Naive thymus-derived CD4-positive, alpha-beta T cell (primary cell): ENCODE data around the gene SNRNP200. TPM values are rescaled to one million over a fixed set of nuclear protein-coding genes. Genes with fewer than 3 reads are reported as not detected.

Experiments used
- ATAC-seq: fragments of 150-1000 bp; cut with Tn5 transposase; 2 replicates; pipeline ENCODE4 v1.10.0; 2021; ENCODE audit warnings: mild to moderate bottlenecking, moderate library complexity
- CTCF ChIA-PET: fragments of 350-600 bp; sonication (Branson Sonifier 250); formaldehyde crosslinking; loops from one replicate; lab custom pipeline; 2021; ENCODE audit warnings: antibody characterized with exemption; lab: Charles Lee
- POLR2A ChIA-PET: fragments of 350-600 bp; sonication (Branson Sonifier 250); formaldehyde crosslinking; loops from one replicate; lab custom pipeline; 2021; ENCODE audit warnings: antibody characterized with exemption, inconsistent platforms; lab: Charles Lee
- DNase-seq, 9 donors: peaks; one replicate each; pipeline versions ENCODE4 v3.0.0 to v3.0.0-alpha.2; 2020 to 2022; ENCODE audit warnings: mixed read lengths in 1 of 9
- H3K27ac ChIP-seq: one replicate; pipeline ENCODE4 v1.7.0; 2013; ENCODE audit warnings: mild to moderate bottlenecking, low read depth, low read length, moderate library complexity
- H3K27me3 ChIP-seq, 2 donors: one replicate each; pipeline ENCODE4 v1.7.0; 2013; ENCODE audit warnings: low read length in 2 of 2, mild to moderate bottlenecking in 2 of 2, moderate library complexity in 2 of 2; ENCODE audit not compliant: control insufficient read depth in 2 of 2, insufficient read depth in 2 of 2
- H3K36me3 ChIP-seq, 3 experiments: 1 replicate in 2 of 3; 2 replicates in 1 of 3; pipeline ENCODE4 v1.7.0; 2013; ENCODE audit warnings: low read length in 3 of 3, mild to moderate bottlenecking in 3 of 3, moderate library complexity in 1 of 3; ENCODE audit not compliant: insufficient read depth in 3 of 3, control insufficient read depth in 2 of 3
- H3K4me1 ChIP-seq, 2 donors: one replicate each; pipeline ENCODE4 v1.7.0; 2013; ENCODE audit warnings: low read length in 2 of 2, mild to moderate bottlenecking in 2 of 2, moderate library complexity in 1 of 2; ENCODE audit not compliant: control insufficient read depth in 2 of 2, insufficient read depth in 2 of 2
- H3K4me3 ChIP-seq: 2 replicates; pipeline ENCODE4 v1.7.0; 2013; ENCODE audit warnings: mild to moderate bottlenecking, low read length
- H3K9me3 ChIP-seq, 3 experiments: 1 replicate in 2 of 3; 2 replicates in 1 of 3; pipeline ENCODE4 v1.7.0; 2013; ENCODE audit warnings: low read length in 3 of 3; ENCODE audit not compliant: control insufficient read depth in 2 of 3
- H3K27ac Mint-ChIP-seq, 9 donors: one replicate each; pipeline ENCODE4 v1.8.0; 2020 to 2022; ENCODE audit warnings: mixed read lengths in 9 of 9, mild to moderate bottlenecking in 8 of 9, moderate library complexity in 5 of 9, inconsistent platforms in 2 of 9
- H3K27me3 Mint-ChIP-seq, 5 donors: one replicate each; pipeline ENCODE4 v1.8.0; 2021 to 2022; ENCODE audit warnings: mixed read lengths in 5 of 5, mild to moderate bottlenecking in 1 of 5
- H3K36me3 Mint-ChIP-seq, 5 donors: one replicate each; pipeline ENCODE4 v1.8.0; 2020 to 2022; ENCODE audit warnings: mixed read lengths in 5 of 5, mild to moderate bottlenecking in 3 of 5, inconsistent platforms in 1 of 5
- H3K4me1 Mint-ChIP-seq, 7 donors: one replicate each; pipeline ENCODE4 v1.8.0; 2020 to 2022; ENCODE audit warnings: mixed read lengths in 7 of 7, mild to moderate bottlenecking in 3 of 7, inconsistent platforms in 1 of 7
- H3K4me3 Mint-ChIP-seq, 10 donors: one replicate each; pipeline ENCODE4 v1.8.0; 2020 to 2022; ENCODE audit warnings: mild to moderate bottlenecking in 10 of 10, mixed read lengths in 10 of 10, moderate library complexity in 6 of 10, inconsistent platforms in 2 of 10
- H3K9me3 Mint-ChIP-seq, 11 donors: one replicate each; pipeline ENCODE4 v1.8.0; 2020 to 2022; ENCODE audit warnings: mixed read lengths in 11 of 11, mild to moderate bottlenecking in 4 of 11, inconsistent platforms in 1 of 11, moderate library complexity in 1 of 11
- intact Hi-C, 2 donors: fragments of 100-400 bp; cut with micrococcal nuclease; formaldehyde crosslinking; loops; one replicate each; pipeline ENCODE4 v1.15.1; 2023
- polyA plus RNA-seq, 2 donors: library from polyadenylated mRNA; unstranded; fragments of 300-500 nt; fragmentation: Illumina TruSeq; gene quantifications; one replicate each; pipeline ENCODE4 v1.2.3, GENCODE V29; 2021
- total RNA-seq, 6 experiments: library from RNA in 5 of 6; stranded (reverse) in 5 of 6; gene quantifications; 1 replicate in 5 of 6; 2 replicates in 1 of 6; pipeline ENCODE4 v1.2.3 and lab custom pipeline; 2021 to 2026

SNRNP200 gene
- total and polyA plus RNA-seq, 7 experiments from 2014 or later, result 86.6 to 255 (median 171) TPM

DNA sequence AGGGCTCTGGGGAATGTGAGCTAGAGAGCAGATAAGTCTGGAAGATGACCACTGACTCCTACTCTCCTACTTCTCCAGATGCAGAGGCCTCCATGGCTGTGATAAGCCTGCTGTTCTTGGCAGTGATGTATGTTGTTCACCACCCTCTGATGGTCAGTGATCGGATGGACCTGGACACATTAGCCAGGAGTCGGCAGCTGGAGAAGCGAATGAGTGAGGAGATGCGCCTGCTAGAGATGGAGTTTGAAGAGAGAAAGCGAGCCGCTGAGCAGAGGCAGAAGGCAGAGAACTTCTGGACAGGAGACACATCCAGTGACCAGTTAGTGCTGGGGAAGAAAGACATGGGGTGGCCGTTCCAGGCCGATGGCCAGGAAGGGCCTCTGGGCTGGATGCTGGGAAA is 21.2 kb upstream of the SNRNP200 start:
- POLR2A ChIA-PET, result interaction anchor here (1.1 to 2.1 kb wide), 4 partner anchors 8 to 37 kb away, joined by 3 to 16 read pairs (median 4); partner anchors contain the start of genes NCAPH and SNRNP200
- H3K4me1 Mint-ChIP-seq, result peaks cover 12 to 65% (median 28%) of the 10 kb centered on the region in 7 donors
- H3K4me1 ChIP-seq, result peaks cover 21 to 26% of the 10 kb centered on the region in 2 donors
- H3K27ac ChIP-seq, result no peak overlapping the region
- H3K4me3 ChIP-seq, result peak overlapping the region; percentile 76
- H3K27me3 ChIP-seq, result no peaks in the 10 kb centered on the region
- no peaks in the 10 kb centered on the region for H3K9me3 Mint-ChIP-seq
- H3K9me3 ChIP-seq, result no peaks in the 10 kb centered on the region
- intact Hi-C loops, result loop anchor here (1.0 to 10.0 kb wide), 3 partner anchors 9 to 638 kb away; partner anchors contain the start of genes NCAPH (in 1 of the 2) and SNRNP200 (in 1 of the 2)
- H3K27ac Mint-ChIP-seq, result peak overlapping the region in 2 of 9 donors; percentile 10 to 91
- CTCF ChIA-PET, result interaction anchor here (0.5 kb wide), 1 partner anchor 18 kb away, joined by 3 read pairs; no protein-coding TSS in a partner anchor
- H3K36me3 Mint-ChIP-seq, result peaks cover 0 to 28% (median 0%) of the 10 kb centered on the region in 5 donors
- no peaks in the 10 kb centered on the region for H3K36me3 ChIP-seq
- no peak for DNase-seq
- H3K4me3 Mint-ChIP-seq, result peak overlapping the region in 3 of 10 donors; percentile 17 to 95 (median 23)
- H3K27me3 Mint-ChIP-seq, result peaks cover 0 to 7% (median 0%) of the 10 kb centered on the region in 5 donors
- no peak for ATAC-seq

DNA sequence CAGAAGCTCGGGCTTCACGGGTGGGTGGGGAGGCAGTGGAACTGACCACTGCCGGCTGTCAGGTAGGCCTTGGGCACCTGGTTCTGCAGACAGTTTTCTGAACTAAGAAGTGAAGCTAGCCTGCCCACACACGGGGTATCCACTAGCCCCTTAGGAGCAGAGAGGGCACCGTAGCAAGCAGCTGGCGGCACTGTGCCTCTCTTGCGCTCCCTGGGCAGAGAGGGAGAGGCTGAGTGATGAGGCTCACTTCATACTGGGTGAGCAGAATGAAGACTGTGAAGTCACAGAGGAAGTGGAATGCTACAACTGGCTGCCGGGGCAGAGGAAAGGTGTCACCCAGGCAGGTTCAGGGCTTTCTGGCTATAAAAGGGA is 20.5 kb upstream of the SNRNP200 start:
- Histone ChIP-seq H3K27me3 (no peaks in the 10 kb centered on the region), H3K36me3 (no peaks in the 10 kb centered on the region), H3K4me3 (peak overlapping the region; percentile 76), H3K9me3 (no peaks in the 10 kb centered on the region), H3K27ac (peak overlapping the region; percentile 61), H3K4me1 (peaks cover 23 to 26% of the 10 kb centered on the region in 2 donors)
- ChIA-PET POLR2A (interaction anchor here (1.1 to 7.3 kb wide), 5 partner anchors 9 to 117 kb away, joined by 3 to 54 read pairs (median 6); partner anchors contain the start of genes NCAPH, SNRNP200 and STARD7), CTCF (interaction anchor here (0.5 to 0.6 kb wide), 2 partner anchors 18 to 338 kb away, joined by 3 to 6 read pairs; no protein-coding TSS in a partner anchor)
- peaks cover 0 to 28% (median 0%) of the 10 kb centered on the region in 5 donors for H3K36me3 Mint-ChIP-seq
- DNase-seq (peak; percentile 24 to 55 (median 41)), ATAC-seq (peak; percentile 72)
- H3K9me3 Mint-ChIP-seq, result no peaks in the 10 kb centered on the region
- intact Hi-C loops, result loop anchor here (1.0 to 10.0 kb wide), 3 partner anchors 9 to 639 kb away; partner anchors contain the start of genes NCAPH (in 2 of the 2) and SNRNP200 (in 1 of the 2)
- H3K27ac Mint-ChIP-seq, result peak overlapping the region; percentile 44 to 91 (median 78)
- H3K27me3 Mint-ChIP-seq, result peaks cover 0 to 7% (median 0%) of the 10 kb centered on the region in 5 donors
- H3K4me3 Mint-ChIP-seq, result peak overlapping the region; percentile 82 to 95 (median 92)
- H3K4me1 Mint-ChIP-seq, result peaks cover 15 to 59% (median 30%) of the 10 kb centered on the region in 7 donors

DNA sequence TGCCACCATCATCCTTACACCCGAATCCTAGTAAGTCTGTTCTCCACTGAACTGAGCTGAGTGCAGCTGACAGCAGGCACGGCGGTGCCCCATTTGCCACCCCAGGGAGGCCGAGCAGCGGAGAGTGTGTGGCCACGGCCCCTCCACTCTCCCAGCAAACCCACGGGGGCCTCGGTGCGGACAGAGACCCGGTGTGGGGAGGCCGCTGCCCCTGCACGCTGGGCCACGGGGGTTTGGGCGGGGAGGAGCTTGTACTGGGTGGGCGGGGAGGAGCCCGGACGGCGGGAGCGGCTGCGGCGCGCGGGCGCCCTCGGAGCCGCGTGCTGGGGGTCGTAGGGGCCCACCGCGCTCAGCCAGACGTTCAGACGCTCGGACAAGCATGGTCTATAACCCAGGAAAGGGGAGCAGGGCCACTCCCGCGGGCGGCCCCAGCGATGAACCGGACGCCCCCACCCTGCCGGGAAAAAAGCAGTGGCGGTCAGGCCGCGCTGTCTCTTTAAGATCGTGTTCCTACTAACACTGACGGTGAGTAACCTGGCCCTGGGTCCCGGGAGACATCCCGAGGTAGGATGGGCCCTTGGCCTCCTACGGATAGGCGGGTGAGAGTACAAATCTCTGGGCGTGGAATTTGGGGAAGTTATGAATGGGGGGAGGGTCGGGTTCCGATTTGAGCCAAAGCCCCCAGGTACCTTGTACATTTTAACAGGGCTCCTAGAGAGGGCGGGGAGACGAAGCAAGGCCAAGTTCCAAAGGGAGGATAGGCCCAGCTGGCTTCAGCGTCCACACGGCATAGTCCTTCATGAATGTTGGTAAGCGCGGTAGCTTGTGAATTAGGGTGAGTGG is 19.9 kb upstream of the SNRNP200 start, which contains the start of gene ITPRIPL1:
Gene ITPRIPL1, plus strand, starts transcription at position 277 of the 843 bp plus-strand sequence. Its CDS starts 523 bp downstream, at position 800.
- peak; percentile 20 for ATAC-seq
- Histone ChIP-seq H3K27ac (peak within 1 kb of the TSS; percentile 61), H3K4me1 (peaks cover 27 to 30% of the 10 kb centered on the region in 2 donors), H3K9me3 (no peaks in the 10 kb centered on the region), H3K4me3 (peak within 1 kb of the TSS; percentile 76), H3K36me3 (no peaks in the 10 kb centered on the region), H3K27me3 (no peaks in the 10 kb centered on the region)
- no peaks in the 10 kb centered on the region for H3K9me3 Mint-ChIP-seq
- peaks cover 15 to 61% (median 37%) of the 10 kb centered on the region in 7 donors for H3K4me1 Mint-ChIP-seq
- peak in 3 of 9 donors; percentile 18 to 62 (median 31) for DNase-seq
- intact Hi-C loops, result loop anchor here (1.0 to 10.0 kb wide), 2 partner anchors 10 to 640 kb away; partner anchors contain the start of gene NCAPH (in 1 of the 2)
- peaks cover 0 to 7% (median 0%) of the 10 kb centered on the region in 5 donors for H3K27me3 Mint-ChIP-seq
- H3K36me3 Mint-ChIP-seq, result peaks cover 0 to 29% (median 0%) of the 10 kb centered on the region in 5 donors
- H3K4me3 Mint-ChIP-seq, result peak within 1 kb of the TSS; percentile 82 to 95 (median 92)
- peak within 1 kb of the TSS; percentile 59 to 91 (median 78) for H3K27ac Mint-ChIP-seq
- ChIA-PET POLR2A (interaction anchor here (0.7 to 7.3 kb wide), 7 partner anchors 9 to 207 kb away, joined by 3 to 54 read pairs (median 5); partner anchors contain the start of genes NCAPH, SNRNP200 and STARD7), CTCF (interaction anchor here (0.6 kb wide), 1 partner anchor 338 kb away, joined by 6 read pairs; no protein-coding TSS in a partner anchor)

DNA sequence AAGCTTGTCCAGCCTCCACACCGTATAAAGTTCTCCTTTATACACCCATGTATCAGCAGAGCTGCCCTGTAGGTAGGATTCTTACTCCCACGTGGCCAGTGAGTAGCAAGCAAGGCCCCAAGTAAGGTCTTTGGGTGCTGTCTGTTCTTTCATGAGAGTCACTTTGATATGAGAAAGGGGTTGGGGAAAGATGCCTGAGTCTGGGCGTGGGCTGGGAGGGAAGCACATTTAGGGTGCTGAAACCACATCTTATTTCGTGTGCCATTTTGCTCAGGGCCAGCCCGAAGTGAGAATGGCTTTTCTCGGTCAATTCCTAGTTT is 19.3 kb upstream of the SNRNP200 start:
- H3K27me3 Mint-ChIP-seq, result peaks cover 0 to 7% (median 0%) of the 10 kb centered on the region in 5 donors
- ChIA-PET CTCF (no interaction called here), POLR2A (interaction anchor here (0.7 to 7.3 kb wide), 6 partner anchors 10 to 207 kb away, joined by 3 to 54 read pairs (median 4); partner anchors contain the start of genes NCAPH, SNRNP200 and STARD7)
- ATAC-seq, result peak; percentile 8
- no peaks in the 10 kb centered on the region for H3K36me3 ChIP-seq
- peaks cover 0 to 29% (median 0%) of the 10 kb centered on the region in 5 donors for H3K36me3 Mint-ChIP-seq
- no peaks in the 10 kb centered on the region for H3K9me3 ChIP-seq
- no peaks in the 10 kb centered on the region for H3K9me3 Mint-ChIP-seq
- H3K4me3 Mint-ChIP-seq, result peak overlapping the region; percentile 82 to 95 (median 92)
- H3K27ac ChIP-seq, result peak overlapping the region; percentile 61
- H3K4me1 ChIP-seq, result peaks cover 27 to 36% of the 10 kb centered on the region in 2 donors
- peak in 3 of 9 donors; percentile 15 to 48 (median 16) for DNase-seq
- no peaks in the 10 kb centered on the region for H3K27me3 ChIP-seq
- peak overlapping the region; percentile 76 for H3K4me3 ChIP-seq
- intact Hi-C loops, result loop anchor here (1.0 to 10.0 kb wide), 5 partner anchors 11 to 640 kb away; partner anchors contain the start of genes STARD7 (in 2 of the 2), DUSP2 (in 1 of the 2), KANSL3 (in 1 of the 2) and NCAPH (in 1 of the 2)
- H3K4me1 Mint-ChIP-seq, result peaks cover 15 to 65% (median 38%) of the 10 kb centered on the region in 7 donors
- H3K27ac Mint-ChIP-seq, result peak overlapping the region in 8 of 9 donors; percentile 3 to 91 (median 64)

- peaks cover 15 to 71% (median 38%) of the 10 kb centered on the region in 7 donors for H3K4me1 Mint-ChIP-seq
- no peak overlapping the region for H3K27ac ChIP-seq
- no peak overlapping the region for H3K4me3 ChIP-seq
- no peaks in the 10 kb centered on the region for H3K36me3 ChIP-seq
- ATAC-seq (no peak), DNase-seq (no peak)
- H3K9me3 Mint-ChIP-seq, result no peaks in the 10 kb centered on the region
- H3K27me3 Mint-ChIP-seq, result peaks cover 0 to 7% (median 0%) of the 10 kb centered on the region in 5 donors
- peak overlapping the region in 1 of 9 donors; percentile 91 for H3K27ac Mint-ChIP-seq
- POLR2A ChIA-PET, result interaction anchor here (0.9 to 7.3 kb wide), 4 partner anchors 8 to 208 kb away, joined by 3 to 54 read pairs (median 4); partner anchors contain the start of gene NCAPH
- peak overlapping the region in 6 of 10 donors; percentile 25 to 95 (median 88) for H3K4me3 Mint-ChIP-seq
- CTCF ChIA-PET, result interaction anchor here (1.1 to 1.5 kb wide), 2 partner anchors 18 to 231 kb away, joined by 3 to 5 read pairs; partner anchors contain the start of gene SNRNP200
- H3K27me3 ChIP-seq, result no peaks in the 10 kb centered on the region
- peaks cover 27 to 37% of the 10 kb centered on the region in 2 donors for H3K4me1 ChIP-seq
- intact Hi-C loops, result loop anchor here (5.0 to 10.0 kb wide), 4 partner anchors 117 to 641 kb away; partner anchors contain the start of genes STARD7 (in 2 of the 2), DUSP2 (in 1 of the 2) and KANSL3 (in 1 of the 2)
- H3K9me3 ChIP-seq, result no peaks in the 10 kb centered on the region
- H3K36me3 Mint-ChIP-seq, result peaks cover 0 to 29% (median 0%) of the 10 kb centered on the region in 5 donors
Observed at GRCh38 chr2:96323849-96324248, 18.5 kb upstream of the SNRNP200 start.
